D721Med (cell line): Measurements from ENCODE around the gene OR11H7.

Source experiments
- DNase-seq: peaks from one replicate; pipeline ENCODE4 v3.0.0; 2011; ENCODE audit warnings: low spot score; ENCODE audit not compliant: insufficient read length
- FAIRE-seq: peaks from 2 replicates; lab custom pipeline; 2011; peaks lifted over from hg19 to GRCh38; lab: Jason Lieb, UNC
- CTCF ChIP-seq: IDR thresholded peaks from 2 replicates; pipeline ENCODE4 v1.5.1; 2012; ENCODE audit warnings: mild to moderate bottlenecking, control low read depth; ENCODE audit not compliant: insufficient read depth; ENCODE audit errors: missing control alignments

The OR11H7 gene

GRCh38 chr14:20228681-20229080 is at the start of gene OR11H7:
OR11H7 (plus strand) TSS chr14:20228981.
- FAIRE-seq (no peak), DNase-seq (no peak)
- TF ChIP-seq CTCF, result no peak

- FAIRE-seq, result no peak
Measured at GRCh38 chr14:20179218-20179617, 49.6 kb upstream of the OR11H7 start.

GRCh38 chr14:20179880-20180279 is 48.9 kb upstream of the OR11H7 start:
- FAIRE-seq (no peak), DNase-seq (no peak)
- TF ChIP-seq CTCF, result no peak

More at GRCh38 chr14:20179218-20179617, 49.6 kb upstream of the OR11H7 start:
- TF ChIP-seq CTCF, result no peak
- DNase-seq, result no peak

DNA sequence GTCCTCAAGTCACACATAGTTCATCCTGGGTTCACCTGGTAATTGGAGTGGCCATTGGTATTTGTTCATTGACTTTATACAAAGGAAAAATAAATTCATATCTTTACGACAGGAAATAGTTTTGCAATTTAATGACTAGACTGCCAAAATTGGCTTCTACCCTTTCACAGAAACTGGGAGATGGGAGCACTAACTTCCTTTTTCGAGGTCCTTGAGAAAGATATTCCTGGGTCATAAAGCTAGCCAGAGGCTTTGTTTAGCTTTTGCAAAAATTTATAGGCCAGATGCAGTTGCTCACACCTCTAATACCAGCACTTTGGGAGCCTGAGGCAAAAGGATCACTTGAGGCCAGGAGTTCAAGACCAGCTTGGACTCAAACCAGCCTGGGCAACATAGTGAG is 48.3 kb upstream of the OR11H7 start:
- TF ChIP-seq CTCF, result no peak
- no peak for FAIRE-seq
- no peak for DNase-seq

DNA sequence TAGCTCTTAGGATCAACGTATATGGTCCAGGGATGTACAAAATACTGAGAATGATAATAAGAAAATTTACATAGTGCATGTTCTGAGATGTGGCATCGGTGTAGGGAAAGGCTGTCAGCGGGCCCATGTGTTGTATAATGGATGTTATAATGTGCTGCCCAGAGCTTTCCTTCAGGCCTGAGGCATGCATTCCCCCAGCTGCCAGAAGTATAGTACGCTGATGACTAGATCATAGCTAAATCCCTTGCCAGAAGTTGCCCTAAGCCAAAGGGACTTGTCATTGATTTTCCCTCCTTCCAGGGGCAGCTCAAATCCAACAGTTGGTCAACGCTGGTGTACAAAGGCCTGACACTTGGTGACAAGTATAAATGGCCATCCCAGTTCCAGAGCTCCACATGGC is 44.6 kb upstream of the OR11H7 start:
- no peak for FAIRE-seq
- no peak for DNase-seq
- no peak for TF ChIP-seq CTCF

GRCh38 chr14:20190596-20190995 is 38.2 kb upstream of the OR11H7 start, which contains the start of gene OR11G2:
OR11G2 (plus strand) TSS chr14:20190896; CDS start chr14:20197438, 6,542 bp downstream.
- DNase-seq (no peak), FAIRE-seq (no peak)
- TF ChIP-seq CTCF, result no peak

- no peak for FAIRE-seq
Measured at GRCh38 chr14:20191396-20191795, 37.4 kb upstream of the OR11H7 start.

More at GRCh38 chr14:20191396-20191795, 37.4 kb upstream of the OR11H7 start:
- no peak for TF ChIP-seq CTCF
- no peak for DNase-seq
